IPS-NIHi7 (cell line): ENCODE data around the gene ATAT1.

Experiments
- DNase-seq: peaks from one replicate; pipeline ENCODE4 v3.0.0; 2012; ENCODE audit warnings: mixed read lengths; ENCODE audit errors: extremely low spot score

The ATAT1 gene

GRCh38 chr6:30613251-30614043 lies 13.2 kb upstream of the ATAT1 start:
- DNase-seq = no peak

GRCh38 chr6:30614044-30614842 lies 12.4 kb upstream of the ATAT1 start:
- no peak for DNase-seq

- DNase-seq = peak; percentile 81
These were observed 11.8 kb upstream of the ATAT1 start for GRCh38 chr6:30614843-30615218.

GRCh38 chr6:30615219-30615957 lies 11.3 kb upstream of the ATAT1 start:
- DNase-seq = peak; percentile 55

GRCh38 chr6:30615958-30616810 lies 10.5 kb upstream of the ATAT1 start:
- DNase-seq = no peak

GRCh38 chr6:30616811-30617564 lies 9.7 kb upstream of the ATAT1 start, which contains the start of gene PPP1R10:
Gene PPP1R10, minus strand, starts transcription at chr6:30617243. Its CDS starts 7,299 bp downstream, at chr6:30609944.
- peak; percentile 94 for DNase-seq

GRCh38 chr6:30617565-30618269 lies 9.0 kb upstream of the ATAT1 start, which contains the start of gene MRPS18B:
Gene MRPS18B, plus strand, starts transcription at chr6:30617840. Its CDS starts 26 bp downstream, at chr6:30617866.
- peak; percentile 91 for DNase-seq

GRCh38 chr6:30618270-30618797 lies 8.3 kb upstream of the ATAT1 start:
- DNase-seq = no peak

- no peak for DNase-seq
These were observed 7.1 kb upstream of the ATAT1 start for GRCh38 chr6:30619561-30619960.

- DNase-seq = no peak
These were observed 1.2 kb upstream of the ATAT1 start for GRCh38 chr6:30625511-30625910.

- DNase-seq = no peak
These were observed 9.2 kb downstream of the ATAT1 start for GRCh38 chr6:30635834-30636233.

- no peak for DNase-seq
These were observed 13.8 kb downstream of the ATAT1 start for GRCh38 chr6:30640481-30640880.

- no peak for DNase-seq
These were observed 14.4 kb downstream of the ATAT1 start for GRCh38 chr6:30641048-30641447.

GRCh38 chr6:30643656-30644055 lies 17.0 kb downstream of the ATAT1 start:
- DNase-seq = no peak

GRCh38 chr6:30644769-30645168 lies 18.1 kb downstream of the ATAT1 start:
- DNase-seq = no peak

GRCh38 chr6:30645989-30646388 lies 19.3 kb downstream of the ATAT1 start:
- no peak for DNase-seq

GRCh38 chr6:30646450-30647241 lies 20.0 kb downstream of the ATAT1 start, which contains the start of gene C6orf136:
Gene C6orf136, plus strand, starts transcription at chr6:30647133. Its CDS starts 99 bp downstream, at chr6:30647232.
- peak; percentile 97 for DNase-seq
